HepG2 (cell line): ENCODE data around the gene GMPPA. TPM values are rescaled to one million over a fixed set of nuclear protein-coding genes. Genes with fewer than 3 reads are reported as not detected.

Experiments used
- AHR ChIP-seq: IDR thresholded peaks from 2 replicates; pipeline ENCODE4 v1.6.1; 2018; ENCODE audit warnings: missing genetic modification reagents, missing compliant biosample characterization
- AKNA ChIP-seq: sonication (generic); formaldehyde crosslinking; IDR thresholded peaks from 2 replicates; pipeline ENCODE4 v1.4.0; 2020; ENCODE audit warnings: missing genetic modification reagents, borderline replicate concordance
- BCL6 ChIP-seq: IDR thresholded peaks from 2 replicates; pipeline ENCODE4 v1.6.1; 2016; ENCODE audit warnings: missing genetic modification reagents, missing compliant biosample characterization
- BORCS8-MEF2B ChIP-seq: sonication (generic); formaldehyde crosslinking; IDR thresholded peaks from 2 replicates; pipeline ENCODE4 v1.8.0; 2022; ENCODE audit warnings: mild to moderate bottlenecking, missing genetic modification reagents
- CBX1 ChIP-seq: IDR thresholded peaks from one replicate; pipeline ENCODE4 v1.6.1; 2016; ENCODE audit warnings: antibody characterized with exemption, low read depth
- DMAP1 ChIP-seq: IDR thresholded peaks from 2 replicates; pipeline ENCODE4 v1.6.1; 2016
- HNF4A ChIP-seq: sonication (generic); formaldehyde crosslinking; IDR thresholded peaks from 2 replicates; pipeline ENCODE4 v1.4.0; 2020; ENCODE audit warnings: missing genetic modification reagents
- JARID2 ChIP-seq: sonication (generic); formaldehyde crosslinking; IDR thresholded peaks from 2 replicates; pipeline ENCODE4 v1.8.1; 2023; ENCODE audit warnings: missing genetic modification reagents, inconsistent platforms; ENCODE audit not compliant: insufficient replicate concordance
- JUNB ChIP-seq: sonication (generic); formaldehyde crosslinking; IDR thresholded peaks from 2 replicates; pipeline ENCODE4 v1.8.0; 2022; ENCODE audit warnings: missing genetic modification reagents, mild to moderate bottlenecking, borderline replicate concordance
- KLF9 ChIP-seq: IDR thresholded peaks from 2 replicates; pipeline ENCODE4 v1.6.1; 2016; ENCODE audit warnings: low read depth
- KMT2B ChIP-seq: IDR thresholded peaks from 2 replicates; pipeline ENCODE4 v1.6.1; 2016; ENCODE audit warnings: missing genetic modification reagents, missing compliant biosample characterization
- SMARCC2 ChIP-seq: fragments of 450-650 bp; IDR thresholded peaks from 2 replicates; pipeline ENCODE4 v1.6.1; 2017; ENCODE audit warnings: antibody characterized with exemption, mild to moderate bottlenecking
- U2AF2 ChIP-seq: fragments of 200-400 bp; formaldehyde crosslinking; IDR thresholded peaks from 2 replicates; pipeline ENCODE4 v1.6.1; 2017; ENCODE audit warnings: low read depth, mild to moderate bottlenecking, low read length
- YEATS4 ChIP-seq: sonication (generic); formaldehyde crosslinking; IDR thresholded peaks from 2 replicates; pipeline ENCODE4 v1.4.0; 2020; ENCODE audit warnings: missing genetic modification reagents, borderline replicate concordance
- ZFP41 ChIP-seq: sonication (generic); formaldehyde crosslinking; IDR thresholded peaks from 2 replicates; pipeline ENCODE4 v1.4.0; 2020; ENCODE audit warnings: mild to moderate bottlenecking, missing genetic modification reagents, borderline replicate concordance
- ZNF138 ChIP-seq: sonication (generic); formaldehyde crosslinking; IDR thresholded peaks from 2 replicates; pipeline ENCODE4 v1.5.0; 2020; ENCODE audit warnings: mild to moderate bottlenecking, low read depth, missing genetic modification reagents
- ZNF337 ChIP-seq: sonication (generic); formaldehyde crosslinking; IDR thresholded peaks from 2 replicates; pipeline ENCODE4 v1.5.1; 2020; ENCODE audit warnings: missing genetic modification reagents, low read depth, mild to moderate bottlenecking, borderline replicate concordance
- ZNF33A ChIP-seq: sonication (generic); formaldehyde crosslinking; IDR thresholded peaks from 2 replicates; pipeline ENCODE4 v1.5.1; 2020; ENCODE audit warnings: missing genetic modification reagents, mild to moderate bottlenecking, moderate library complexity, borderline replicate concordance
- ZNF547 ChIP-seq: sonication (generic); formaldehyde crosslinking; IDR thresholded peaks from 2 replicates; pipeline ENCODE4 v1.5.1; 2020; ENCODE audit warnings: mild to moderate bottlenecking, missing genetic modification reagents
- ZNF589 ChIP-seq: sonication (generic); formaldehyde crosslinking; conservative IDR thresholded peaks from 2 replicates; pipeline ENCODE4 v1.8.0; 2022; ENCODE audit warnings: mild to moderate bottlenecking, moderate library complexity, missing genetic modification reagents
- ZNF850 ChIP-seq: sonication (generic); formaldehyde crosslinking; conservative IDR thresholded peaks from 2 replicates; pipeline ENCODE4 v1.9.0; 2021; ENCODE audit warnings: mild to moderate bottlenecking, missing genetic modification reagents
- ZSCAN31 ChIP-seq: sonication (generic); formaldehyde crosslinking; IDR thresholded peaks from 2 replicates; pipeline ENCODE4 v1.5.0; 2020; ENCODE audit warnings: low read depth, mild to moderate bottlenecking, missing genetic modification reagents
- polyA plus RNA-seq, 8 experiments: library from polyadenylated mRNA; depleted of rRNA in 3 of 8; stranded (reverse) in 7 of 8; unstranded in 1 of 8; fragments of >200 nt; fragmentation: Illumina TruSeq in 4 of 8; extraction: Trizol in 4 of 8; gene quantifications; 2 replicates each; pipeline versions ENCODE4 v1.2.1 to v1.2.3, GENCODE V29; 2011 to 2016; ENCODE audit warnings: low read depth in 4 of 8, missing spikeins in 1 of 8, mixed read lengths in 1 of 8; ENCODE audit not compliant: insufficient read depth in 1 of 8
- total RNA-seq, 5 experiments: library from RNA; depleted of rRNA; stranded (reverse); fragments of >200 nt; fragmentation: Illumina TruSeq; extraction: Trizol; gene quantifications; 2 replicates each; pipeline ENCODE4 v1.2.3, GENCODE V29; 2016; ENCODE audit warnings: low read depth in 1 of 5
- TF ChIP-seq, protein P1 (sequence below): sonication (generic); formaldehyde crosslinking; IDR thresholded peaks from 2 replicates; pipeline ENCODE4 v1.8.0; 2022; ENCODE audit warnings: mild to moderate bottlenecking, missing genetic modification reagents
- TF ChIP-seq, protein P2 (sequence below): IDR thresholded peaks from 2 replicates; pipeline ENCODE4 v1.6.1; 2016; ENCODE audit warnings: missing compliant biosample characterization, missing genetic modification reagents, borderline replicate concordance

Gene GMPPA
- total and polyA plus RNA-seq, 2 of the 13 experiments (the other 11 are each of a cell fraction or from before 2014, with no cell fraction given) = 81.1 to 106 TPM

DNA sequence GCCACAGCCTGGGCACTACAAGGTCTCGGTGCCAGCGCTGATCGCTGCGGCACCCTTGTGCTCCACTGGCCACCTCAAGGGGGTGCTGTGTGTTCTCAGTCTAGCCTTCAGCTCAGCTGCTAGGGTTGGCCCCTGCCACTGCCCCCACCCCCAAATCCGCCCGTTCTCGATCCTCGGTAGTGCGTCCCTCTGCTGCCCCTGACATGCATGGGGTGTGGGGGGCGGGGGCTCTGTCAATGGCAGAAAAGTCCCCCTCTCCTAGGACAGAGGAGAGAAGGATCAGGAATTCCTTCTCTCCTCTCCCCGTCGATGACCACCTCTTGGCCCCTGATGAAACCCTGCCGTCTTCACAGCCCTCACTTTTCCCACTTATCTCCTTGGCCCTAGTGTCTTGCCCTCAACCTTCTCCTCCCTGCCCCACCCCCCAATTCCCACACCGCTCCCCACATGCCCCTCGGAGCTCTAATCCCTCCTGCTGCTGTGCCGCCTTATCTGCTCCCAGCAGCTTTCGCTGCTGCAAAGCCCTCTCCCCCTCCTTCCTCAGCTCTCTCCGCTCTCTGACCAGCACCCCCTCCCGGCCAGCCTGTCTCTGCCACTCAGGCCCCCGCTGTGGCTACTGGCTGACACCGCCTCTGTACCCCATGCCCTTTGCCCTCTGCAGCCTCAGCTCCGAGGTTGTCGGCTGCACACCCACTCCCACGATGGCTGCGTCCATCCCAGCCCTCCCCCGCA is 11.3 kb downstream of the GMPPA start (continued):
- no peak for TF ChIP-seq AKNA
- TF ChIP-seq AHR (CRISPR knock-in tag) = no peak
- TF ChIP-seq, protein P1, sequence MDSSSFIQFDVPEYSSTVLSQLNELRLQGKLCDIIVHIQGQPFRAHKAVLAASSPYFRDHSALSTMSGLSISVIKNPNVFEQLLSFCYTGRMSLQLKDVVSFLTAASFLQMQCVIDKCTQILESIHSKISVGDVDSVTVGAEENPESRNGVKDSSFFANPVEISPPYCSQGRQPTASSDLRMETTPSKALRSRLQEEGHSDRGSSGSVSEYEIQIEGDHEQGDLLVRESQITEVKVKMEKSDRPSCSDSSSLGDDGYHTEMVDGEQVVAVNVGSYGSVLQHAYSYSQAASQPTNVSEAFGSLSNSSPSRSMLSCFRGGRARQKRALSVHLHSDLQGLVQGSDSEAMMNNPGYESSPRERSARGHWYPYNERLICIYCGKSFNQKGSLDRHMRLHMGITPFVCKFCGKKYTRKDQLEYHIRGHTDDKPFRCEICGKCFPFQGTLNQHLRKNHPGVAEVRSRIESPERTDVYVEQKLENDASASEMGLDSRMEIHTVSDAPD (CRISPR knock-in tag) = no peak
- no peak for TF ChIP-seq ZNF33A
- TF ChIP-seq BCL6 = no peak
- TF ChIP-seq ZNF138 (CRISPR knock-in tag) = no peak
- TF ChIP-seq KLF9 = no peak
- TF ChIP-seq KMT2B (CRISPR knock-in tag) = no peak
- TF ChIP-seq, protein P2, sequence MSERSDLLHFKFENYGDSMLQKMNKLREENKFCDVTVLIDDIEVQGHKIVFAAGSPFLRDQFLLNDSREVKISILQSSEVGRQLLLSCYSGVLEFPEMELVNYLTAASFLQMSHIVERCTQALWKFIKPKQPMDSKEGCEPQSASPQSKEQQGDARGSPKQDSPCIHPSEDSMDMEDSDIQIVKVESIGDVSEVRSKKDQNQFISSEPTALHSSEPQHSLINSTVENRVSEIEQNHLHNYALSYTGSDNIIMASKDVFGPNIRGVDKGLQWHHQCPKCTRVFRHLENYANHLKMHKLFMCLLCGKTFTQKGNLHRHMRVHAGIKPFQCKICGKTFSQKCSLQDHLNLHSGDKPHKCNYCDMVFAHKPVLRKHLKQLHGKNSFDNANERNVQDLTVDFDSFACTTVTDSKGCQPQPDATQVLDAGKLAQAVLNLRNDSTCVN (CRISPR knock-in tag) = no peak; the same call in 1 of the 2 replicates
- TF ChIP-seq JARID2 (CRISPR knock-in tag) = no peak
- no peak for TF ChIP-seq SMARCC2
- no peak for TF ChIP-seq CBX1
- peak; percentile 32; the same call in 1 of the 2 replicates for TF ChIP-seq HNF4A (CRISPR knock-in tag)
- TF ChIP-seq ZSCAN31 (CRISPR knock-in tag) = no peak
- TF ChIP-seq YEATS4 (CRISPR knock-in tag) = no peak
- 0 out of 2 replicates have a peak, but pooled peaks have one; percentile 32 for TF ChIP-seq BORCS8-MEF2B (CRISPR knock-in tag)
- no peak for TF ChIP-seq JUNB (CRISPR knock-in tag)
- TF ChIP-seq ZNF547 = no peak
- TF ChIP-seq ZNF337 (CRISPR knock-in tag) = no peak
- TF ChIP-seq U2AF2 = no peak
- TF ChIP-seq ZFP41 (CRISPR knock-in tag) = no peak; the same call in 1 of the 2 replicates
- TF ChIP-seq DMAP1 (CRISPR knock-in tag) = no peak
- no peak for TF ChIP-seq ZNF850 (CRISPR knock-in tag)
- no peak for TF ChIP-seq ZNF589
